ENCODE results near the gene RAX. TPM values are rescaled to one million over a fixed set of nuclear protein-coding genes. Genes with fewer than 3 reads are reported as not detected.

The RAX gene
- total RNA-seq = not detected

GRCh38 chr18:59272891-59273758 is at the start of gene RAX:
Gene RAX, minus strand, starts transcription at chr18:59273454. Its CDS starts 248 bp downstream, at chr18:59273206.
- ATAC-seq (replicated peaks in 1 of 2) = peak; percentile 60 to 65
- Mint-ChIP-seq H3K27me3 (ENCODE audit: low read depth) (peaks cover 79% of the 10 kb centered on the region), H3K27ac (no peak within 1 kb of the TSS), H3K4me3 (peak within 1 kb of the TSS; percentile 71 to 75), H3K4me1 (ENCODE audit: low read depth) (peaks cover 37% of the 10 kb centered on the region), H3K36me3 (ENCODE audit: insufficient read depth in 2 of 2) (no peaks in the 10 kb centered on the region), H3K9me3 (no peaks in the 10 kb centered on the region)
- DNase-seq = peak; percentile 51 to 55

- Mint-ChIP-seq H3K4me1 (ENCODE audit: low read depth) (no peaks in the 10 kb centered on the region), H3K4me3 (no peak within 1 kb of the TSS), H3K27ac (no peak within 1 kb of the TSS), H3K27me3 (ENCODE audit: low read depth) (peaks cover 20% of the 10 kb centered on the region), H3K36me3 (ENCODE audit: insufficient read depth in 2 of 2) (no peaks in the 10 kb centered on the region), H3K9me3 (no peaks in the 10 kb centered on the region)
- DNase-seq = no peak
- no peak for ATAC-seq (replicated peaks in 1 of 2)
Observed at GRCh38 chr18:59318460-59319050, 45.3 kb upstream of the RAX start, which contains the start of gene CPLX4. Gene CPLX4, minus strand, starts transcription at chr18:59318649. Its CDS starts 187 bp downstream, at chr18:59318462.

- no peak overlapping the region for H3K4me3 Mint-ChIP-seq
- H3K4me1 Mint-ChIP-seq (ENCODE audit: low read depth) = no peaks in the 10 kb centered on the region
- H3K27me3 Mint-ChIP-seq (ENCODE audit: low read depth) = peaks cover 44% of the 10 kb centered on the region
- no peak for DNase-seq
- no peak overlapping the region for H3K27ac Mint-ChIP-seq
- no peaks in the 10 kb centered on the region for H3K9me3 Mint-ChIP-seq
- no peaks in the 10 kb centered on the region for H3K36me3 Mint-ChIP-seq (ENCODE audit: insufficient read depth in 2 of 2)
- ATAC-seq (replicated peaks in 1 of 2) = no peak
Observed at GRCh38 chr18:59311631-59312030, 38.4 kb upstream of the RAX start.

- no peak overlapping the region for H3K27ac Mint-ChIP-seq
- DNase-seq = no peak
- no peaks in the 10 kb centered on the region for H3K36me3 Mint-ChIP-seq (ENCODE audit: insufficient read depth in 2 of 2)
- no peak for ATAC-seq (replicated peaks in 1 of 2)
- H3K4me3 Mint-ChIP-seq = peak overlapping the region in 1 of 2 donors; percentile 72
- peaks cover 49% of the 10 kb centered on the region for H3K27me3 Mint-ChIP-seq (ENCODE audit: low read depth)
- H3K4me1 Mint-ChIP-seq (ENCODE audit: low read depth) = no peaks in the 10 kb centered on the region
- no peaks in the 10 kb centered on the region for H3K9me3 Mint-ChIP-seq
Observed at GRCh38 chr18:59308938-59309260, 35.6 kb upstream of the RAX start.

GRCh38 chr18:59308248-59308937 is 35.1 kb upstream of the RAX start:
- peak; percentile 77 to 81 for DNase-seq
- Mint-ChIP-seq H3K36me3 (ENCODE audit: insufficient read depth in 2 of 2) (no peaks in the 10 kb centered on the region), H3K4me1 (ENCODE audit: low read depth) (no peaks in the 10 kb centered on the region), H3K9me3 (no peaks in the 10 kb centered on the region), H3K4me3 (peak overlapping the region; percentile 53 to 72), H3K27ac (no peak overlapping the region), H3K27me3 (ENCODE audit: low read depth) (peaks cover 50% of the 10 kb centered on the region)
- peak; percentile 95 for ATAC-seq (replicated peaks in 1 of 2)

GRCh38 chr18:59306640-59307039 is 33.4 kb upstream of the RAX start:
- Mint-ChIP-seq H3K36me3 (ENCODE audit: insufficient read depth in 2 of 2) (no peaks in the 10 kb centered on the region), H3K9me3 (no peaks in the 10 kb centered on the region), H3K27me3 (ENCODE audit: low read depth) (peaks cover 52% of the 10 kb centered on the region), H3K4me3 (no peak overlapping the region), H3K27ac (no peak overlapping the region), H3K4me1 (ENCODE audit: low read depth) (no peaks in the 10 kb centered on the region)
- DNase-seq (no peak), ATAC-seq (replicated peaks in 1 of 2) (no peak)

- Mint-ChIP-seq H3K27ac (no peak overlapping the region), H3K4me3 (no peak overlapping the region), H3K9me3 (no peaks in the 10 kb centered on the region), H3K36me3 (ENCODE audit: insufficient read depth in 2 of 2) (no peaks in the 10 kb centered on the region), H3K27me3 (ENCODE audit: low read depth) (peaks cover 40% of the 10 kb centered on the region), H3K4me1 (ENCODE audit: low read depth) (no peaks in the 10 kb centered on the region)
- DNase-seq (no peak), ATAC-seq (replicated peaks in 1 of 2) (no peak)
Observed at GRCh38 chr18:59305295-59305694, 32.0 kb upstream of the RAX start.

- Mint-ChIP-seq H3K27me3 (ENCODE audit: low read depth) (peaks cover 28% of the 10 kb centered on the region), H3K9me3 (no peaks in the 10 kb centered on the region), H3K4me3 (no peak overlapping the region), H3K27ac (no peak overlapping the region), H3K4me1 (ENCODE audit: low read depth) (no peaks in the 10 kb centered on the region), H3K36me3 (ENCODE audit: insufficient read depth in 2 of 2) (no peaks in the 10 kb centered on the region)
- ATAC-seq (replicated peaks in 1 of 2) (no peak), DNase-seq (no peak)
Observed at GRCh38 chr18:59303656-59304195, 30.5 kb upstream of the RAX start.

- Mint-ChIP-seq H3K36me3 (ENCODE audit: insufficient read depth in 2 of 2) (no peaks in the 10 kb centered on the region), H3K27ac (no peak overlapping the region), H3K4me3 (no peak overlapping the region), H3K4me1 (ENCODE audit: low read depth) (no peaks in the 10 kb centered on the region), H3K9me3 (no peaks in the 10 kb centered on the region), H3K27me3 (ENCODE audit: low read depth) (peaks cover 33% of the 10 kb centered on the region)
- ATAC-seq (replicated peaks in 1 of 2) (no peak), DNase-seq (no peak)
Observed at GRCh38 chr18:59303006-59303405, 29.8 kb upstream of the RAX start.

GRCh38 chr18:59301929-59302328 is 28.7 kb upstream of the RAX start:
- H3K36me3 Mint-ChIP-seq (ENCODE audit: insufficient read depth in 2 of 2) = no peaks in the 10 kb centered on the region
- no peak for DNase-seq
- no peak overlapping the region for H3K4me3 Mint-ChIP-seq
- peaks cover 36% of the 10 kb centered on the region for H3K27me3 Mint-ChIP-seq (ENCODE audit: low read depth)
- no peaks in the 10 kb centered on the region for H3K9me3 Mint-ChIP-seq
- H3K4me1 Mint-ChIP-seq (ENCODE audit: low read depth) = no peaks in the 10 kb centered on the region
- H3K27ac Mint-ChIP-seq = no peak overlapping the region
- no peak for ATAC-seq (replicated peaks in 1 of 2)

GRCh38 chr18:59300676-59301285 is 27.5 kb upstream of the RAX start:
- peak in 1 of 2 donors; percentile 35 for DNase-seq
- no peak overlapping the region for H3K27ac Mint-ChIP-seq
- peak; percentile 97 for ATAC-seq (replicated peaks in 1 of 2)
- peaks cover 37% of the 10 kb centered on the region for H3K27me3 Mint-ChIP-seq (ENCODE audit: low read depth)
- no peak overlapping the region for H3K4me3 Mint-ChIP-seq
- no peaks in the 10 kb centered on the region for H3K4me1 Mint-ChIP-seq (ENCODE audit: low read depth)
- no peaks in the 10 kb centered on the region for H3K9me3 Mint-ChIP-seq
- no peaks in the 10 kb centered on the region for H3K36me3 Mint-ChIP-seq (ENCODE audit: insufficient read depth in 2 of 2)

GRCh38 chr18:59298871-59299270 is 25.6 kb upstream of the RAX start:
- DNase-seq = no peak
- Mint-ChIP-seq H3K27me3 (ENCODE audit: low read depth) (peaks cover 41% of the 10 kb centered on the region), H3K27ac (no peak overlapping the region), H3K9me3 (no peaks in the 10 kb centered on the region), H3K36me3 (ENCODE audit: insufficient read depth in 2 of 2) (no peaks in the 10 kb centered on the region), H3K4me3 (no peak overlapping the region), H3K4me1 (ENCODE audit: low read depth) (no peaks in the 10 kb centered on the region)
- no peak for ATAC-seq (replicated peaks in 1 of 2)

GRCh38 chr18:59293317-59293716 is 20.1 kb upstream of the RAX start:
- peaks cover 0 to 2% of the 10 kb centered on the region in 2 donors for H3K36me3 Mint-ChIP-seq (ENCODE audit: insufficient read depth in 2 of 2)
- H3K27ac Mint-ChIP-seq = no peak overlapping the region

More at GRCh38 chr18:59293317-59293716, 20.1 kb upstream of the RAX start:
- H3K9me3 Mint-ChIP-seq = no peaks in the 10 kb centered on the region
- H3K4me1 Mint-ChIP-seq (ENCODE audit: low read depth) = no peaks in the 10 kb centered on the region
- peaks cover 61% of the 10 kb centered on the region for H3K27me3 Mint-ChIP-seq (ENCODE audit: low read depth)
- DNase-seq (no peak), ATAC-seq (replicated peaks in 1 of 2) (no peak)
- H3K4me3 Mint-ChIP-seq = no peak overlapping the region
